WI38 (cell line): ENCODE data around the gene NGEF.

Experiments used
- H3K4me3 ChIP-seq: 2 replicates; pipeline ENCODE4 v1.5.1; 2011; ENCODE audit warnings: low read depth, mild to moderate bottlenecking, control low read depth, low read length
- CTCF ChIP-seq: IDR thresholded peaks from 2 replicates; pipeline ENCODE4 v1.5.1; 2012; ENCODE audit warnings: low read depth, mild to moderate bottlenecking, control low read depth, low read length

The NGEF gene

GRCh38 chr2:232894251-232894650 lies 118.8 kb downstream of the NGEF start:
- no peak overlapping the region for H3K4me3 ChIP-seq
- no peak for TF ChIP-seq CTCF

DNA sequence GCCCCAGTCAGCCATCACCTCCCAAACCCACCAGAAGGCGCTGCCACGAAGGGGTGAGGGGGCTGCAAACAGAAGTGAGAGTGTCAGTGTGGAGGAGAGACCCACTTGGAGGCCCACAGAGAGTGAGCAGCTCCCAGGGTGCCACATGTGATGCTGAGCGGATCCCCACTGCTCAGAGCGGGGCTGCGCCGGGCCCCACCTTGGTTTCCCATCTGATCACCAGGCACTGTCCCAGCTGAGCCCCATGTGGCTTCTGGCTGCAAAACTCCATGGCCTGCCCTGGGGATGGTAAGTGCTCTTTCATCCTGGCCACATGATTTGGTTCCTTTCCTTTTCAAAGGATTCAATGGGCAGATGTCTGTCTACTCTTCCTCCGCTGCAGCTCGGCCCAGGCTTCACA lies 119.2 kb downstream of the NGEF start:
- TF ChIP-seq CTCF: no peak
- H3K4me3 ChIP-seq: no peak overlapping the region

- TF ChIP-seq CTCF: no peak
- H3K4me3 ChIP-seq: no peak overlapping the region
Observed at GRCh38 chr2:232892843-232893242, 120.2 kb downstream of the NGEF start.

GRCh38 chr2:232892221-232892620 lies 120.8 kb downstream of the NGEF start:
- no peak overlapping the region for H3K4me3 ChIP-seq
- TF ChIP-seq CTCF: no peak

DNA sequence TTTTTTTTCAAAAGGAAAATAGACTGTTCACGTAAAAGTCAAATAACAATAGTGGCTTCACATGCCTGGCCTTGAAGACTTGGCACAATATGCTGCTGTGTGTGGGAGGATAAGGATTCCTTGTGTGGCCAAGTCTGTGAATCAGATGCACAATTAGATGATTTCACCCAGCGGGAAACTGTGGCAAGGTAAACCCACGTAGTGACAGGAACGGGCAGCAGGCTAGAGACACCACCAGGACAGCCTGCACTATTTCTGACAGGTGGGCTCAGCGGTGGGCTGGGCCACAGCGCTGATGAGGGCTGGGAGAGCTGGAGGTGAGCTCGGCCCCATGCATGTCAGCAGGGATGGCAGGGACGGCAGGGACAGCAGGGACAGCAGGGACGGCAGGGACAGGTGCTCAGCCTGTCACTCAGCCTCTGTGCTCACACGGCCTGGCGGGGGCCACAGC lies 121.4 kb downstream of the NGEF start:
- TF ChIP-seq CTCF: no peak
- no peak overlapping the region for H3K4me3 ChIP-seq

DNA sequence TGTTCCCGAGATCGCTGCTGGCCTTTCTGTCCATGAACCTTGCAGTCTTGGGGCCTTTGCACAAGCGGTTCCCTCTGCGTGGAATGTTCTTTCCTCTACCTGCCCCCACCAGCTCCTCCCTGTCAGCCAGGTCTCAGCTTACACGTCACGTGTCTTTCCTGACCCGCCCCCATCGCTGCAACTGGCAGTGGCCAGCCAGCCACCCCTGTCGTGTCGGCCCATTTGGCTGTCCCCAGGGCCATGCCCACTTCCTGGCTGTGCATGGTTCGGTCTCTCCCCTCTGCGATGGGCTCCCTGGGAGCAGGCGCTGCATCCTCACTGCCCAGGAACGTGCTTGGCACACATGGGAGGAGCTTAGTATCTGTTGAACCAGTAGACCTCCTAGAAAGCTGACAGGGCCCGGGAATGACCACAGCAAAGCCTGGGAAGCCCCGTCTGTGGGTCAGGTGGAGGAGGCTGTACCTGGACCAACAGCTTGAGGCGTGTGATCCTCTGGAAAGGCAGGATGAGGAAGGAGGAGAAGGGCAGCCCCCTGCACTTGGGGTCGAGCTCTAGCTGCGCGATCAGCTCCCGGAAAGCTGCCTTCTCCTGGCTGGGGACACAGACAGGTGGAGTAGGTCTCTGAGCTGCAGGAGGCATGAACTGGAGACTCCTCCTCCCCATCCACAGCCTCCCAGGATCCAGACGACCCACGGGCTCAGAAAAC lies 122.0 kb downstream of the NGEF start:
- no peak overlapping the region for H3K4me3 ChIP-seq
- TF ChIP-seq CTCF: no peak

GRCh38 chr2:232890536-232890895 lies 122.5 kb downstream of the NGEF start:
- no peak for TF ChIP-seq CTCF
- H3K4me3 ChIP-seq: no peak overlapping the region
